ENCODE measurements around the gene LYSMD1.

Gene LYSMD1

DNA sequence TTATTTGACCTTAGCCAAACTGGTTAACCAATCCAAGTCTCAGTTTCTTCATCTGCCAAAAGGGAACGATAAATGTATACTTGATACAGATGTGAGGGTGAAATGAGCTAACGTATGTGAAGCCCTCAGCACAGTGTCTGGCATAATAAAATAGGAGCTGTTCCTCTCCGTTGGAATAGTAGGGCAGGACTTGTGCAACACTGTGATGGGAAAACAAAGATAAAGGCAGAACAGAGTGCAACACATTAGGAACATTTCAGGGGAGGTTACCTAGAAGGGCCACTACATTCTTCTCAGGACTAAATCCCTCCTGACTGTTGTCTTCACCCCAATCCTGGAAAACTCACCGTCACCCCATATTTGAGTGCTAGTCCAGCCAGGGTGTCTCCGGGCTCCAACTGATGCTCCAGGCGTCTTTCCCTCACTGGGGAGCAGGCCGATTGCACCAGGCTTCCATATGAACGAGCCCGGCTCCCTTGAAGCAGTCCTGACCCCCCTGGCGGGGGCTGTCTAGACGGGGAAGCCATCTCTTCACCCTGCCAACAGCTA is 896 bp downstream of the LYSMD1 start:
- Histone ChIP-seq H3K4me2 (ENCODE audit: low read depth, low read length) (peak overlapping the region; percentile 91), H4K20me1 (ENCODE audit: insufficient read depth, low read length) (no peaks in the 10 kb centered on the region), H3K27ac (ENCODE audit: low read length) (no peak overlapping the region), H3F3A (ENCODE audit: insufficient read depth, low read length) (peaks cover 4% of the 10 kb centered on the region; the same call in 1 of the 2 replicates), H3K36me3 (replicated peaks; ENCODE audit: insufficient read depth, low read length) (no peaks in the 10 kb centered on the region), H3K9me2 (replicated peaks; ENCODE audit: insufficient read depth, low read length) (no peaks in the 10 kb centered on the region), H3K4me3 (ENCODE audit: low read length) (peak overlapping the region; percentile 86), H3K79me2 (ENCODE audit: low read length) (peaks cover 30% of the 10 kb centered on the region), H3K9ac (ENCODE audit: low read length) (peak overlapping the region; percentile 74), H3K9me3 (replicated peaks; ENCODE audit: insufficient read depth, low read length) (no peaks in the 10 kb centered on the region), H3K4me1 (ENCODE audit: low read length) (peaks cover 7% of the 10 kb centered on the region), H3K27me3 (replicated peaks; ENCODE audit: insufficient read depth, low read length) (no peaks in the 10 kb centered on the region), H2AFZ (ENCODE audit: low read length) (peak overlapping the region; percentile 99)
- no peak for DNase-seq
- no peak for TF ChIP-seq EZH2phosphoT487 (IDR thresholded peaks at IDR 0.05; ENCODE audit: low read length)
- TF ChIP-seq, protein P1, sequence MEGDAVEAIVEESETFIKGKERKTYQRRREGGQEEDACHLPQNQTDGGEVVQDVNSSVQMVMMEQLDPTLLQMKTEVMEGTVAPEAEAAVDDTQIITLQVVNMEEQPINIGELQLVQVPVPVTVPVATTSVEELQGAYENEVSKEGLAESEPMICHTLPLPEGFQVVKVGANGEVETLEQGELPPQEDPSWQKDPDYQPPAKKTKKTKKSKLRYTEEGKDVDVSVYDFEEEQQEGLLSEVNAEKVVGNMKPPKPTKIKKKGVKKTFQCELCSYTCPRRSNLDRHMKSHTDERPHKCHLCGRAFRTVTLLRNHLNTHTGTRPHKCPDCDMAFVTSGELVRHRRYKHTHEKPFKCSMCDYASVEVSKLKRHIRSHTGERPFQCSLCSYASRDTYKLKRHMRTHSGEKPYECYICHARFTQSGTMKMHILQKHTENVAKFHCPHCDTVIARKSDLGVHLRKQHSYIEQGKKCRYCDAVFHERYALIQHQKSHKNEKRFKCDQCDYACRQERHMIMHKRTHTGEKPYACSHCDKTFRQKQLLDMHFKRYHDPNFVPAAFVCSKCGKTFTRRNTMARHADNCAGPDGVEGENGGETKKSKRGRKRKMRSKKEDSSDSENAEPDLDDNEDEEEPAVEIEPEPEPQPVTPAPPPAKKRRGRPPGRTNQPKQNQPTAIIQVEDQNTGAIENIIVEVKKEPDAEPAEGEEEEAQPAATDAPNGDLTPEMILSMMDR (IDR thresholded peaks at IDR 0.05; ENCODE audit: low read length), result no peak
- TF ChIP-seq EZH2 (optimal IDR thresholded peaks at IDR 0.05; ENCODE audit: low read depth, low read length), result no peak

DNA sequence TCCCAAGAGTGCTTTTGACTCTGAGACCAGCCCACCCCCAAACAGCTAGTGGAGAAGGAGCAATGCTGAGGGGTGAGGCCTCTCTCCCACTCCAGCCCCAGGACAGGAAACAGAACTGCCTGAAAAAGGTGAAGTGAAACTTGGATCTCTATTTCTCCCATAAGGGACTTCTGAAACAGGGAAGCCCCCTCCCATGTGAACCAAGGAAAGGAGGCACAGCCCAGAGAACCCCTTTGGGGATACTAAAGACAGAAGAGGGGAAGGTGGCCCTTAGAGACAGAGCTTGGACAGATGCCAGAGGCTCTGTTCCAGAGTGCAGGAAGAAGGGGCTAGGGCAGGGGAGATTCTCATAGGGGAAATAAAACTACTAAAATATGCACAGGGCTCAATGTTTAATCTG is 6.3 kb downstream of the LYSMD1 start:
- Histone ChIP-seq H3K27me3 (replicated peaks; ENCODE audit: insufficient read depth, low read length) (no peaks in the 10 kb centered on the region), H2AFZ (ENCODE audit: low read length) (no peak overlapping the region), H3K27ac (ENCODE audit: low read length) (no peak overlapping the region), H3K9me3 (replicated peaks; ENCODE audit: insufficient read depth, low read length) (no peaks in the 10 kb centered on the region), H3K4me3 (ENCODE audit: low read length) (no peak overlapping the region), H3K79me2 (ENCODE audit: low read length) (peaks cover 2% of the 10 kb centered on the region; the same call in 1 of the 2 replicates), H3K36me3 (replicated peaks; ENCODE audit: insufficient read depth, low read length) (no peaks in the 10 kb centered on the region), H3K9ac (ENCODE audit: low read length) (no peak overlapping the region), H3K9me2 (replicated peaks; ENCODE audit: insufficient read depth, low read length) (no peaks in the 10 kb centered on the region), H3K4me1 (ENCODE audit: low read length) (no peaks in the 10 kb centered on the region), H3K4me2 (ENCODE audit: low read depth, low read length) (no peak overlapping the region), H4K20me1 (ENCODE audit: insufficient read depth, low read length) (no peaks in the 10 kb centered on the region), H3F3A (ENCODE audit: insufficient read depth, low read length) (no peaks in the 10 kb centered on the region)
- TF ChIP-seq EZH2phosphoT487 (IDR thresholded peaks at IDR 0.05; ENCODE audit: low read length), result no peak
- no peak for TF ChIP-seq EZH2 (optimal IDR thresholded peaks at IDR 0.05; ENCODE audit: low read depth, low read length)
- TF ChIP-seq, protein P1 (IDR thresholded peaks at IDR 0.05; ENCODE audit: low read length), result no peak
- DNase-seq, result no peak

DNA sequence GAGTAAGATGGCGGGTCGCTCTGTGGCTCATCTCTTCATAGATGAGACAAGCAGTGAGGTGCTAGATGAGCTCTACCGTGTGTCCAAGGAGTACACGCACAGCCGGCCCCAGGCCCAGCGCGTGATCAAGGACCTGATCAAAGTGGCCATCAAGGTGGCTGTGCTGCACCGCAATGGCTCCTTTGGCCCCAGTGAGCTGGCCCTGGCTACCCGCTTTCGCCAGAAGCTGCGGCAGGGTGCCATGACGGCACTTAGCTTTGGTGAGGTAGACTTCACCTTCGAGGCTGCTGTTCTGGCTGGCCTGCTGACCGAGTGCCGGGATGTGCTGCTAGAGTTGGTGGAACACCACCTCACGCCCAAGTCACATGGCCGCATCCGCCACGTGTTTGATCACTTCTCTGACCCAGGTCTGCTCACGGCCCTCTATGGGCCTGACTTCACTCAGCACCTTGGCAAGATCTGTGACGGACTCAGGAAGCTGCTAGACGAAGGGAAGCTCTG is 6.9 kb downstream of the LYSMD1 start:
- no peaks in the 10 kb centered on the region for H3K27me3 ChIP-seq (replicated peaks; ENCODE audit: insufficient read depth, low read length)
- no peak overlapping the region for H3K4me3 ChIP-seq (ENCODE audit: low read length)
- H3K4me1 ChIP-seq (ENCODE audit: low read length), result no peaks in the 10 kb centered on the region
- no peaks in the 10 kb centered on the region for H3K9me3 ChIP-seq (replicated peaks; ENCODE audit: insufficient read depth, low read length)
- no peak for TF ChIP-seq EZH2phosphoT487 (IDR thresholded peaks at IDR 0.05; ENCODE audit: low read length)
- TF ChIP-seq, protein P1 (IDR thresholded peaks at IDR 0.05; ENCODE audit: low read length), result no peak
- TF ChIP-seq EZH2 (optimal IDR thresholded peaks at IDR 0.05; ENCODE audit: low read depth, low read length), result no peak
- H3K9me2 ChIP-seq (replicated peaks; ENCODE audit: insufficient read depth, low read length), result no peaks in the 10 kb centered on the region
- no peak overlapping the region for H2AFZ ChIP-seq (ENCODE audit: low read length)
- DNase-seq, result no peak
- no peaks in the 10 kb centered on the region for H4K20me1 ChIP-seq (ENCODE audit: insufficient read depth, low read length)
- no peaks in the 10 kb centered on the region for H3K36me3 ChIP-seq (replicated peaks; ENCODE audit: insufficient read depth, low read length)
- H3K4me2 ChIP-seq (ENCODE audit: low read depth, low read length), result no peak overlapping the region
- H3K79me2 ChIP-seq (ENCODE audit: low read length), result no peaks in the 10 kb centered on the region
- H3K27ac ChIP-seq (ENCODE audit: low read length), result no peak overlapping the region
- no peaks in the 10 kb centered on the region for H3F3A ChIP-seq (ENCODE audit: insufficient read depth, low read length)
- H3K9ac ChIP-seq (ENCODE audit: low read length), result no peak overlapping the region
